ENCODE results near the gene TTC33.
A peak's percentile ranks its signal among the peaks of the same experiment; 100 is the strongest.
"Not testable (repeated sequence)": the region's sequence is repeated elsewhere in the genome, so short reads cannot be mapped to it uniquely, and the experiment has no call there.

Gene TTC33

GRCh38 chr5:40780199-40780598 lies 24.4 kb upstream of the TTC33 start:
- DNase-seq (ENCODE audit: low spot score): no peak

- DNase-seq (ENCODE audit: low spot score): no peak
Observed at GRCh38 chr5:40779561-40779960, 23.8 kb upstream of the TTC33 start.

GRCh38 chr5:40778133-40778532 lies 22.4 kb upstream of the TTC33 start:
- no peak for DNase-seq (ENCODE audit: low spot score)

- no peak for DNase-seq (ENCODE audit: low spot score)
Observed at GRCh38 chr5:40776658-40776977, 20.9 kb upstream of the TTC33 start.

GRCh38 chr5:40775846-40776657 lies 20.3 kb upstream of the TTC33 start:
- DNase-seq (ENCODE audit: low spot score): no peak

GRCh38 chr5:40775085-40775845 lies 19.5 kb upstream of the TTC33 start:
- no peak for DNase-seq (ENCODE audit: low spot score)

GRCh38 chr5:40774623-40775022 lies 18.9 kb upstream of the TTC33 start:
- DNase-seq (ENCODE audit: low spot score): no peak

- no peak for DNase-seq (ENCODE audit: low spot score)
Observed at GRCh38 chr5:40770764-40771163, 15.0 kb upstream of the TTC33 start.

GRCh38 chr5:40762705-40763104 lies 6.9 kb upstream of the TTC33 start:
- no peak for DNase-seq (ENCODE audit: low spot score)

GRCh38 chr5:40757400-40757799 lies 1.6 kb upstream of the TTC33 start:
- no peak for DNase-seq (ENCODE audit: low spot score)

GRCh38 chr5:40755093-40755406 lies 711 bp downstream of the TTC33 start:
- DNase-seq (ENCODE audit: low spot score): peak; percentile 83

GRCh38 chr5:40754381-40755092 lies 1.2 kb downstream of the TTC33 start:
- no peak for DNase-seq (ENCODE audit: low spot score)

- DNase-seq (ENCODE audit: low spot score): no peak
Observed at GRCh38 chr5:40746703-40747102, 9.1 kb downstream of the TTC33 start.

GRCh38 chr5:40743771-40744170 lies 12.0 kb downstream of the TTC33 start:
- no peak for DNase-seq (ENCODE audit: low spot score)

- no peak for DNase-seq (ENCODE audit: low spot score)
Observed at GRCh38 chr5:40738502-40738901, 17.3 kb downstream of the TTC33 start.

- DNase-seq (ENCODE audit: low spot score): peak; percentile 26
Observed at GRCh38 chr5:40736103-40736875, 19.5 kb downstream of the TTC33 start.

- no peak for DNase-seq (ENCODE audit: low spot score)
Observed at GRCh38 chr5:40735609-40736008, 20.2 kb downstream of the TTC33 start.

GRCh38 chr5:40734986-40735385 lies 20.8 kb downstream of the TTC33 start:
- no peak for DNase-seq (ENCODE audit: low spot score)

GRCh38 chr5:40733879-40734563 lies 21.7 kb downstream of the TTC33 start:
- no peak for DNase-seq (ENCODE audit: low spot score)

- no peak for DNase-seq (ENCODE audit: low spot score)
Observed at GRCh38 chr5:40733434-40733833, 22.3 kb downstream of the TTC33 start.

- not testable (repeated sequence) for DNase-seq (ENCODE audit: low spot score)
Observed at GRCh38 chr5:40722497-40722911, 33.3 kb downstream of the TTC33 start.

- no peak for DNase-seq (ENCODE audit: low spot score)
Observed at GRCh38 chr5:40720069-40720468, 35.7 kb downstream of the TTC33 start.
